CD4-positive, alpha-beta T cell (primary cell): ENCODE results near the gene XCL2. TPM values are rescaled to one million over a fixed set of nuclear protein-coding genes. Genes with fewer than 3 reads are reported as not detected.

Experiments used
- ATAC-seq: fragments of 200-7000 bp; cut with Tn5 transposase; one replicate; pipeline ENCODE4 v1.10.0; 2022; ENCODE audit warnings: mild to moderate bottlenecking; ENCODE audit not compliant: poor library complexity
- CTCF ChIA-PET: fragments of 350-600 bp; sonication (Branson Sonifier 250); formaldehyde crosslinking; loops from one replicate; lab custom pipeline; 2021; ENCODE audit warnings: antibody characterized with exemption, inconsistent platforms; lab: Charles Lee
- POLR2A ChIA-PET: fragments of 350-600 bp; sonication (Branson Sonifier 250); formaldehyde crosslinking; loops from one replicate; lab custom pipeline; 2021; ENCODE audit warnings: antibody characterized with exemption, inconsistent platforms; lab: Charles Lee
- DNase-seq, 14 experiments: peaks; one replicate each; pipeline ENCODE4 v3.0.0-alpha.2; 2013 to 2020; ENCODE audit warnings: mixed read lengths in 2 of 14
- H3K27ac ChIP-seq, 2 donors: one replicate each; pipeline versions ENCODE4 v1.5.1 to v1.7.0; 2013; ENCODE audit warnings: low read length in 2 of 2, low read depth in 1 of 2, mild to moderate bottlenecking in 1 of 2
- H3K27me3 ChIP-seq, 2 experiments: 1 replicate in 1 of 2; 2 replicates in 1 of 2; pipeline versions ENCODE4 v1.6.1 to v1.7.0; 2013; ENCODE audit warnings: low read length in 2 of 2, control low read depth in 1 of 2, mild to moderate bottlenecking in 1 of 2, moderate library complexity in 1 of 2; ENCODE audit not compliant: insufficient read depth in 2 of 2, control insufficient read depth in 1 of 2
- H3K36me3 ChIP-seq: one replicate; pipeline ENCODE4 v1.6.1; 2013; ENCODE audit warnings: low read length, control low read depth; ENCODE audit not compliant: insufficient read depth
- H3K4me1 ChIP-seq: one replicate; pipeline ENCODE4 v1.6.1; 2013; ENCODE audit warnings: low read length, control low read depth; ENCODE audit not compliant: insufficient read depth
- H3K4me3 ChIP-seq: one replicate; pipeline ENCODE4 v1.5.1; 2013; ENCODE audit warnings: mild to moderate bottlenecking, low read length, moderate library complexity
- H3K9me3 ChIP-seq, 2 experiments: 1 replicate in 1 of 2; 2 replicates in 1 of 2; pipeline versions ENCODE4 v1.6.1 to v1.7.0; 2013; ENCODE audit warnings: low read length in 2 of 2, mild to moderate bottlenecking in 2 of 2, control low read depth in 1 of 2, moderate library complexity in 1 of 2; ENCODE audit not compliant: control insufficient read depth in 1 of 2, insufficient read depth in 1 of 2
- H3K27ac Mint-ChIP-seq: one replicate; pipeline ENCODE4 v1.8.0; 2020; ENCODE audit warnings: mixed read lengths
- H3K27me3 Mint-ChIP-seq: one replicate; pipeline ENCODE4 v1.8.0; 2021; ENCODE audit warnings: mixed read lengths
- H3K36me3 Mint-ChIP-seq: one replicate; pipeline ENCODE4 v1.8.0; 2021; ENCODE audit warnings: low read depth, mixed read lengths
- H3K4me1 Mint-ChIP-seq: one replicate; pipeline ENCODE4 v1.8.0; 2021; ENCODE audit warnings: low read depth, mixed read lengths
- H3K4me3 Mint-ChIP-seq: one replicate; pipeline ENCODE4 v1.8.0; 2020; ENCODE audit warnings: mild to moderate bottlenecking, mixed read lengths
- H3K9me3 Mint-ChIP-seq: one replicate; pipeline ENCODE4 v1.8.0; 2020; ENCODE audit warnings: mixed read lengths
- intact Hi-C, 2 experiments: fragments of 100-400 bp; cut with DNase I in 1 of 2; cut with micrococcal nuclease in 1 of 2; formaldehyde crosslinking; loops; one replicate each; pipeline versions ENCODE4 v1.15.1 to v1.9.0; 2023 to 2025; cut with DNase I, micrococcal nuclease
- total RNA-seq, 174 experiments: library from RNA in 2 of 174; stranded (reverse) in 2 of 174; gene quantifications; one replicate each; pipeline ENCODE4 v1.2.3 and lab custom pipeline; 2021 to 2026
- TF ChIP-seq, protein P1 (sequence below): fragments of 200-600 bp; IDR thresholded peaks from one replicate; pipeline ENCODE4 v1.8.0; 2022; ENCODE audit warnings: antibody characterized with exemption, mild to moderate bottlenecking

Gene XCL2
- total RNA-seq, 2 experiments from 2014 or later, result not detected

DNA sequence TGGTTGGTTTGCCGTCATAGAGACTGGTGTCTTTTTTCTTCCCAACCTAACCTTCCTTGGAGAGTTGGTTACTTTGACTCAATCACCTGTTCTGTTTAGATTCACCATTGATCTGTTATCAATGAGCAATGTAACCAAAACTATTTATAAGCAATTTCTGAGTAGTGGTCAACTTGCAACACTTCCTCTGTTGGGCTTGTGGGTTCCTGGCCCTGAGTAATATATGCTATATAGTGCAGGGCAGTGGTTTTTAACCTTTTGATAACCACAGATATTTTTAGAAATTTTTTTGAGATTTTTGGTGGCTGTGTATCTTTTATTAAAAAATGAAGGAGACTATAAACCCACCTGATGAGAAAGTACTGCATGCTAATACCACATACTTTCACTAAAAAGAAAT, 23.2 kb upstream of the XCL2 start:
- Histone ChIP-seq H3K4me3 (no peak overlapping the region), H3K36me3 (no peaks in the 10 kb centered on the region), H3K27me3 (no peaks in the 10 kb centered on the region), H3K4me1 (no peaks in the 10 kb centered on the region), H3K27ac (no peak overlapping the region), H3K9me3 (no peaks in the 10 kb centered on the region)
- no peak overlapping the region for H3K27ac Mint-ChIP-seq
- no peak for DNase-seq
- intact Hi-C loops, result no loop called here
- ChIA-PET POLR2A (no interaction called here), CTCF (no interaction called here)
- H3K36me3 Mint-ChIP-seq, result no peaks in the 10 kb centered on the region
- H3K9me3 Mint-ChIP-seq, result peaks cover 4% of the 10 kb centered on the region
- H3K4me3 Mint-ChIP-seq, result no peak overlapping the region
- no peaks in the 10 kb centered on the region for H3K4me1 Mint-ChIP-seq
- ATAC-seq, result no peak
- TF ChIP-seq, protein P1, sequence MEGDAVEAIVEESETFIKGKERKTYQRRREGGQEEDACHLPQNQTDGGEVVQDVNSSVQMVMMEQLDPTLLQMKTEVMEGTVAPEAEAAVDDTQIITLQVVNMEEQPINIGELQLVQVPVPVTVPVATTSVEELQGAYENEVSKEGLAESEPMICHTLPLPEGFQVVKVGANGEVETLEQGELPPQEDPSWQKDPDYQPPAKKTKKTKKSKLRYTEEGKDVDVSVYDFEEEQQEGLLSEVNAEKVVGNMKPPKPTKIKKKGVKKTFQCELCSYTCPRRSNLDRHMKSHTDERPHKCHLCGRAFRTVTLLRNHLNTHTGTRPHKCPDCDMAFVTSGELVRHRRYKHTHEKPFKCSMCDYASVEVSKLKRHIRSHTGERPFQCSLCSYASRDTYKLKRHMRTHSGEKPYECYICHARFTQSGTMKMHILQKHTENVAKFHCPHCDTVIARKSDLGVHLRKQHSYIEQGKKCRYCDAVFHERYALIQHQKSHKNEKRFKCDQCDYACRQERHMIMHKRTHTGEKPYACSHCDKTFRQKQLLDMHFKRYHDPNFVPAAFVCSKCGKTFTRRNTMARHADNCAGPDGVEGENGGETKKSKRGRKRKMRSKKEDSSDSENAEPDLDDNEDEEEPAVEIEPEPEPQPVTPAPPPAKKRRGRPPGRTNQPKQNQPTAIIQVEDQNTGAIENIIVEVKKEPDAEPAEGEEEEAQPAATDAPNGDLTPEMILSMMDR, result no peak
- no peaks in the 10 kb centered on the region for H3K27me3 Mint-ChIP-seq

DNA sequence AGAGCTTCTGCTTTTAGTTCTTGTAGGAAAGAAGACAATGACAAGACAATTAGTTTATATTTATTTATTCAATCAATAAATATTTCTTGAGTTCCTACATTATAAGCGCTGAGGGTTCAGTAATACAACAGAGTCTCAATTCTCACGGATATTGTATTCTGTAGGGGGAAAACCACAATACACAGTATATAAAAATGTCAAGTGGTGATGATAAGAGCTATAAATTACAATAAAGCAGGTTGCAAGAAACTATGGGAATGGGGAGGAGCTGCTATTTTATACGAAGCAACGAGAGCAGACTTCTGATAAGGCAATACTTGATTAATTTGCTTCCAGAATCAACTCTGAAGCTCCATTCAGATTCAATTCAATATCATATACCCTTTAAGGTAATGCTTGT, 22.0 kb upstream of the XCL2 start:
- H3K27ac ChIP-seq, result no peak overlapping the region
- no peaks in the 10 kb centered on the region for H3K9me3 ChIP-seq
- H3K4me1 Mint-ChIP-seq, result no peaks in the 10 kb centered on the region
- H3K27me3 ChIP-seq, result no peaks in the 10 kb centered on the region
- no peaks in the 10 kb centered on the region for H3K36me3 Mint-ChIP-seq
- ChIA-PET POLR2A (no interaction called here), CTCF (no interaction called here)
- DNase-seq, result no peak
- TF ChIP-seq, protein P1, result no peak
- H3K36me3 ChIP-seq, result no peaks in the 10 kb centered on the region
- no peaks in the 10 kb centered on the region for H3K4me1 ChIP-seq
- no peaks in the 10 kb centered on the region for H3K27me3 Mint-ChIP-seq
- H3K4me3 Mint-ChIP-seq, result no peak overlapping the region
- intact Hi-C loops, result no loop called here
- no peak overlapping the region for H3K27ac Mint-ChIP-seq
- ATAC-seq, result no peak
- peaks cover 6% of the 10 kb centered on the region for H3K9me3 Mint-ChIP-seq
- no peak overlapping the region for H3K4me3 ChIP-seq

DNA sequence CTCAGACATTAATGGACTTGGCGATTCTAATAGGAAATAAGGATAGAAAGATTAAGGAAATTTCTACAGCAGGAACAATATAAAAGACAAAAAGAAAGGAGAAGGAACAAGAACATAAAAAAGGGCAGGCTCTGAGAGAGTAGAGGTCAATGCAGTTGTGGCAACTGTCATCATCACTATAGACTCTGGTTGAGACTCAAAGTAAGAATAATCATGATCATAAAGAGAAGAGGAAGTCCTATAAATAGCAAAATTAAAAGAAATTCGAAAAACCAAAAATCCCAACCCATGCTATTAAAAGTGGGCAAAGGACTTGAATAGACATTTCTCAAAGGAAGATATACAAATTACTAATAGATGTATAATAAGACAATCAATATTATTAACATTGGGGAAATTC, 18.2 kb upstream of the XCL2 start:
- Histone ChIP-seq H3K4me1 (no peaks in the 10 kb centered on the region), H3K9me3 (no peaks in the 10 kb centered on the region), H3K4me3 (no peak overlapping the region), H3K36me3 (no peaks in the 10 kb centered on the region), H3K27me3 (no peaks in the 10 kb centered on the region), H3K27ac (no peak overlapping the region)
- Mint-ChIP-seq H3K4me3 (no peak overlapping the region), H3K27ac (no peak overlapping the region), H3K36me3 (no peaks in the 10 kb centered on the region), H3K4me1 (peaks cover 10% of the 10 kb centered on the region), H3K9me3 (peaks cover 6% of the 10 kb centered on the region), H3K27me3 (no peaks in the 10 kb centered on the region)
- TF ChIP-seq, protein P1, result no peak
- ChIA-PET CTCF (no interaction called here), POLR2A (no interaction called here)
- no peak for DNase-seq
- intact Hi-C loops, result no loop called here
- ATAC-seq, result no peak
